K562 (cell line): Measurements from ENCODE around the gene CEMIP.
A peak's percentile ranks its signal among the peaks of the same experiment; 100 is the strongest.

Experiments used
- CTCF ChIP-seq, 3 experiments: IDR thresholded peaks in 2 of 3; conservative IDR thresholded peaks in 1 of 3; 2 replicates each; pipeline ENCODE4 v1.5.1; 2011 to 2012; ENCODE audit warnings: low read length in 3 of 3, mild to moderate bottlenecking in 3 of 3, control low read depth in 2 of 3, improper control_type of control experiment in 1 of 3, inconsistent platforms in 1 of 3, low read depth in 1 of 3, mixed read lengths in 1 of 3, moderate library complexity in 1 of 3; ENCODE audit not compliant: insufficient read depth in 2 of 3
- EZH2 ChIP-seq: IDR thresholded peaks from 2 replicates; pipeline ENCODE4 v1.6.1; 2012; ENCODE audit warnings: low read depth, mild to moderate bottlenecking, inconsistent platforms, low read length, borderline replicate concordance
- FOSL1 ChIP-seq: fragments of 200-800 bp; sonication (Bioruptor generic); conservative IDR thresholded peaks from 2 replicates; pipeline ENCODE4 v1.6.1; 2016; ENCODE audit warnings: missing genetic modification characterization, missing compliant biosample characterization
- POLR2AphosphoS5 ChIP-seq: IDR thresholded peaks from 2 replicates; pipeline ENCODE4 v1.6.1; 2011; ENCODE audit warnings: mild to moderate bottlenecking, low read depth, low read length, moderate library complexity; ENCODE audit not compliant: control insufficient read depth, insufficient read depth
- RNF2 ChIP-seq: sonication (generic); IDR thresholded peaks from 2 replicates; pipeline ENCODE4 v1.6.1; 2016
- SMAD3 ChIP-seq: fragments of 450-650 bp; formaldehyde crosslinking; conservative IDR thresholded peaks from 2 replicates; pipeline ENCODE4 v1.4.0; 2020; ENCODE audit warnings: mild to moderate bottlenecking
- SMARCC2 ChIP-seq: fragments of 450-650 bp; IDR thresholded peaks from 2 replicates; pipeline ENCODE4 v1.6.1; 2017; ENCODE audit warnings: antibody characterized with exemption, moderate library complexity, mild to moderate bottlenecking, low read depth
- SPI1 ChIP-seq: IDR thresholded peaks from 2 replicates; pipeline ENCODE4 v1.6.1; 2011; ENCODE audit warnings: low read depth, low read length, control low read depth, borderline replicate concordance
- TAF1 ChIP-seq: IDR thresholded peaks from 2 replicates; pipeline ENCODE4 v1.6.1; 2011; ENCODE audit warnings: mild to moderate bottlenecking, low read length, moderate library complexity; ENCODE audit not compliant: insufficient read depth, control insufficient read depth, severe bottlenecking; ENCODE audit errors: extremely low read depth
- YY1 ChIP-seq, 3 experiments: IDR thresholded peaks; 2 replicates each; pipeline ENCODE4 v1.6.1; 2011; ENCODE audit warnings: low read length in 2 of 3, mild to moderate bottlenecking in 2 of 3, moderate library complexity in 2 of 3, borderline replicate concordance in 1 of 3, control low read depth in 1 of 3, low read depth in 1 of 3; ENCODE audit not compliant: insufficient read depth in 3 of 3, insufficient replicate concordance in 2 of 3, control insufficient read depth in 1 of 3, insufficient read length in 1 of 3; ENCODE audit errors: extremely low read depth in 1 of 3

DNA sequence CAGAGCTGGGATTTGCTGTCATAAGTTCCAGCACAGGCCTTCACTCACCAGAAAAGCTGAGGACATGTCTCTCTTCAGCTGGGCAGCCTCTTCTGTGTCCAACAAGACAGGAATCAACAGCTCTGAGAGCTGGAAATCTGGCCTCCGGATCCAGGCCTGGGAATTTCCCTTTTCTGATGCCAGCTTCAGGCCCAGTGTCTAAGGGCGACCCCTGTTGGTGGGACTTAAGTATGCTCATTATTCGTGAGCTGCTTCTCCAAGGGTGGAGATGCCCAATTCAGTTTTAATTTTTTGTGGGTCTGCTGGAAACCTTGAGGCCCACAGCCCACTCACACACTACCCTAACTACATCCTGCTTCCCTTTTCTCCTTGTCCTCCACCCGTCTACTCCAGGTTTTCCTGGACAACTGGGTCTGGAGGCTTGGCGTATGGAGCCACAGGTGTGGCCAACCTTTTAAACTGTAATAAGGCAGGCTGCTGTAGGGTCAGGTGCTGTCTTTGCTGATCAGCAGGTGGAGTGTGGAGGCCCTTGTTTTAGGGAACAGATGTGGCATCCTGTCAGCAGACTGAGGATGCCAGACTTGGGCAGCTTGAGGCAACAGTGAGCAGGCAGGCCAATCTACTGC lies 2.6 kb upstream of the CEMIP start:
- TF ChIP-seq FOSL1 (no peak), SMAD3 (no peak), CTCF (IDR thresholded peaks at IDR 0.05 in 2 of 3, conservative IDR thresholded peaks at IDR 0.05 in 1 of 3; ENCODE audit: insufficient read depth in 2 of 3, low read depth in 1 of 3, low read length in 3 of 3) (peak; percentile 74 to 83 (median 83)), EZH2 (no peak), POLR2AphosphoS5 (no peak), SPI1 (no peak), YY1 (IDR thresholded peaks at IDR 0.05; ENCODE audit: borderline replicate concordance in 1 of 3, control insufficient read depth in 1 of 3, extremely low read depth in 1 of 3, insufficient read depth in 3 of 3, insufficient read length in 1 of 3, insufficient replicate concordance in 2 of 3, low read depth in 1 of 3, low read length in 2 of 3) (no peak), TAF1 (no peak), SMARCC2 (no peak), RNF2 (no peak)
